Activated CD4-positive, alpha-beta T cell treated with anti-CD3 and anti-CD28 coated beads, Interleukin-2, amount 50 U/mL, for 16 hours (primary cell): ENCODE data around the gene USHBP1.

Source experiments
- DNase-seq: peaks from one replicate; pipeline ENCODE4 v3.0.0-alpha.2; 2020

Gene USHBP1

DNA sequence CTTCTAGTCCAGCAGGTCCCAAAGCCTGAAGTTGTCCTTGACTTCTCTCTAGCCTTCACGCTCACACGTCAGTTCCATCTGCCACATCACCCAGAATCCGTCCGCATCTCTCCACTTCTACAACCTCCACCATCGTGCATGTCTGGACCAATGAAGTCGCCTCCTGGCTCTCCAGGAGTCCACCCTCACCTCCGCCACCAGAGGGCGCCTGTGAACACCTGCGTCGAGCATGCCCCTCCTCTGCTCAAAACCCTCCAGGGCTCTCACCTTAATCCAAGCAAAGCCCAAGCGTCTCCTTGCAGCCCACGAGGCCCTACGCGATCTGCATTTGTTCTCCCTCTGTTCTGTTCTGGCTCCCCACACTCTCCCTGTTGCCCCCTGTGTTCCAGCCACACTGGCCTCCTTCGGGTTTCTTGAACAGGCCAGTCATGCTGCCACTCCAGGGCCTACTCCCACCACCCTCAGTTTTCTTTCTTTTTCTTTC, 3.7 kb downstream of the USHBP1 start:
- peak; percentile 92 for DNase-seq

DNA sequence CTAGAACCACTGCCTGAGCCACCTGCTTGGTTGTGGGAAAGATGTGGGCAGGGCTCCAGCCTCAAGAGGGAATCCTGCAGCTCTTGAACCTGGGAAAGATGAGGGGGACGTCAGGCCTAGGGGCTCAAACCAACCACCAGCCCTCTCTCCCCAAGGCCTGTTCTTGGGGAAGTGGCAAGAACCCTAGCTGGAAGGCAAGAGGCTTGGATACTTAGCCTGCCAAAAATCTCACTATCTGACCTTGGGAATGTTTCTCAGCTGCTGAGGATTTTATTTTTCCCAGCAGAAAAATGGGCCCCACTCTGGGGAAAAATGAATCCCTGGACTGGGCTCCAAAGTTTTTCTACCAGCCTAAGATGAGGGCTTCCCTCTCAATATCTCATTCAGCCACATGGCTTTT, 4.6 kb downstream of the USHBP1 start:
- DNase-seq = no peak

DNA sequence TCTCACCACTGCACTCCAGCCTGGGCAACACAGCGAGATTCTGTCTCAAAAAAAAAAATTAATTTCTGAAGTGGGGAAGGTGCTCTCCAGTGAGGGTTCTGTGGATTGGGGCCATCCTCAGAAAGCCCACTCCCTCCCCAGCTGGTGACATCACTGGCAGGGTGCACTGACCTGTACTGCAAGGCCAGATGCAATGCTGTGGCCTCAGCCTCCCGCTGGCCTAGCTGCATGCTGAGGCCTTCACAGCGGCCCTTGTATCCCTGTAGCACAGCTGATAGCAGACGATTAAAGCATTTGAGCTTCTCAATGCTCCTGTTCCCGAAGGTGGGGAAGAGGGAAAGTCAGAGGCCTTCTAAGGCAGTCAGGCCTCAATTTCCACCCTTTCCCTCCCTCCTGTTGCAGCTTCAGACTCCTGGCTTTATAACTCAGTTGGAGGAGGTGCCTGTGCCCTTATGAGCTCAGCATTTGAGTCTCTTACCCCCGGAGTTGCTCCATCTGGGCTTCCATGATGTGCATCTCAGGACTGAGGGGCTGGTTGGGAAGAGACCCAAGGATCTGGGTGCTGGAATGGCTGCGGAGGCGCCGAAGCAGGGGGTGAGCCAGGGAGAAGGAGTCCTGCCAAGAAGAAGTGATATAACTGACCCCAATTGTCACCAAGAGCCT, 5.3 kb downstream of the USHBP1 start:
- DNase-seq = no peak

DNA sequence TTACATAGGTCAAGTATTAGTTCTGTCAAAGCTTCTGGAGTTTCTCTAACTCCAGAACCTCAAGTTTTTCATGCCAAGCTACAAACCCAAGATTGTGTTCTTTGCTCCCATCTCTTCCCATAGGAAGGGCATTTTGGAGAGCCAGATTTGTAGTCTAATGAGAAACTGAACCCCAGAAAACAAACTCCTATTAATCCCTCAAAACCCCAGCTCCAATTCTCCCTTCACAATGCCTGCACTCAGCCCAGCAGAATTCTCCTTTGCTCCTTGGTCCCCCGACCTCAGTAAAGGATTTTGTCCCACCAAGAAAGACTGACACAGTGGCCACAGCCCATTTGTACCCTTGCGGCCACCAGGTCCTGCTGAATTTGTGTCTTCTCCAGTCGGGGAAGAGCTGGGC, 8.4 kb downstream of the USHBP1 start:
- no peak for DNase-seq

DNA sequence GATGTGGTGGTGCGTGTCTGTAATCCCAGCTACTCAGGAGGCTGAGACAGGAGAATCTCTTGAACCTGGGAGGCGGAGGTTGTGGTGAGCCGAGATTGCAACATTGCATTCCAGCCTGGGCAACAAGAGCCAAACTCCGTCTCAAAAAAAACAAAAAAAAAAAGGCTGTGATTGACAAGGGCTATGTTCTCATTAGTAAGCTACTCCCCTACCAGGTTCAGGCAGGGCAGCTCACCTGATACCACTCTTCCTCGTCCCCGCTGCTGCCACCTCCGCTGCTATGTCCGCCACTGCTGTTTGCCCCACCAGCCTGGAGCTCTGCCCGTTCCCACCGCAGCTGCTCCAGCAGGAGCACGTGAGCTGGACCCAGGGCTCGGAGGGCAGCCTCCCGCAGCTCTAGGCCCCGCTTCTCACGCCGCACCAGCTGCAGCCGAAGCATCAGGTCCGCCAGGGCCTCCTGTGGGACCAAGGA, 9.4 kb downstream of the USHBP1 start:
- no peak for DNase-seq

DNA sequence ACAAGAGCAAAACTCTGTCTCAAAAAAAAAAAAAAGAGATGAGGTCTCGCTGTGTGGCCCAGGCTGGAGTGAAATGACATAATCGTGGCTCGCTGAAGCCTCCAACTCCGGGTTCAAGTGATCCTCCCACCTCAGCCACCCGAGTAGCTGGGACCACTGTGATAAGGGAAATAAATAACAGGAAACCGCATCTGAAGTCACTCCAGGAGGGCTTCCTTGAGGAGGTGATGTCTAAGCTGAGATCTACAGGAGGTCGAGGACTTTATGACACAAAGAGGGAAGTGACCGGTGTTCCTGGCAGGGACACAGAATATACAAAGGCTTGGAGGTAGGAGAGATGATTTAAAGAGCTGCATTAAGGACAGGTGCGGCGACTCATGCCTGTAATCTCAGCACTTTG, 9.9 kb downstream of the USHBP1 start:
- DNase-seq = no peak

DNA sequence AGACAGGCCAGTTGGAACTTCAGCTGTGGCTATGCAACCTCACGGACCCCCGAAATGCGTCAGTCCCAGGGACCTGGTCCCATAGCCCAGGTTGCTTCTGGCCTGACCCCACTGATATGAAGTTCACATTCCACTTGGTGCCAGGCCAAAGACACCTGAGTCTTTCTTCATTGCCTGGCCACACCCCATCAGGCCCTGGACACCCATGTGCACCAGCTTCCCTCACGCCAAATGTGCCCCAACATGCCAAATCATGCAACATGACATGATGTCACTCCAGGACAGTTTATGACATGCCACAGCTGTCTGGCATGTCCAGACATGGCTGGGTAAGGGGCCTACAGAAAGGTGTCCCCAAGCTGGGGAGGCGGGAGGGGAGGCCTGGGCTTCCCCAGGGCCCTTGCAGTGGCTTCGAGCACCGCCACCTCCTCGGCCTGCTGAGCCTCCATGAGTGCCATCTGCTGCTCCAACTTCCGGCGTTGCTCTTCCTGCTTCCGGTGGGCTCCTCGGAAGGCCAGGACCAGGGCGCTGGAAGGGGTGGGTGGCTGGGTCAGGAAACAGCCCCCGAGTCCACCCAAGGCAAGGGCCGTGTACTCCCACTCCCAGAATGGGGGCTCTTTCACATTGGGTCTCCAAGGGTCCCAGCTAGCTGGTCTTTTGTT, 14.5 kb downstream of the USHBP1 start:
- DNase-seq = no peak

DNA sequence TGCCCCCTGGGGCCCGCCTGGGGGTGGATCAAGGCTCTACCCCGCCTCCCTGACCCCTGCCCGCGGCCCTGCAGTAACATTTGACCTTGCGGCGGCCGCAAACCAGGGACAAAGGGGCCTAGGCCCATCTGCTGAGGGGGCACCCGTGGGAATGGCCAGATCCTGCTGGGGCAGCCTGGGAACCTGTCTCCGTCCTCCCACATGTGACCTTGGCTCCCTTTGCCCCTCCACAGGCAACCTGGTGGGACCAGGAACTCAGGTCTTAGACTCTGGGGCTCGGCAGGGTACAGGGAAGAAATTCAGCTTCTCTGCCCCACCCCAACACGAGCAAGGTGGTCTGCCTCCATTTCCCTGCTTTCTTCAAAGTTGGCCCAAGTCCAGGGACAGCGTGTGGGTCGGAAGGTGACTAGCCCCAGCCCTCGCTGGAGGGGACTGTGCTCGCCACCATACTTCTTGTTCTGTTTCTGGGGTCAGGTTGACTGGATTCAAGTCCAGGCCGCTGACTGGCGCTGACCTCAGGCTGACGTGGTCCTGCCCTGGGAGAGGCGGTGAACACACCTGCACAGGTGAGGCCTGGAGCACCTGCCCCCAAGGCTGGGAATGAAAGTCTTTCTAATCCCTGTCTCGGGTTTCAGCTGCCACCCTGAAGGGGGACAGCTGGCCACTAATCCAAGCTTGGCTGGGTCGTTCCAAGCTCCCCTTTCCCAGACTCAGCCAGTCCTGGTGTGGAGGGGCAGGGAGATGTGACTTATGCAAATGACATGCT, 16.4 kb downstream of the USHBP1 start:
- no peak for DNase-seq

DNA sequence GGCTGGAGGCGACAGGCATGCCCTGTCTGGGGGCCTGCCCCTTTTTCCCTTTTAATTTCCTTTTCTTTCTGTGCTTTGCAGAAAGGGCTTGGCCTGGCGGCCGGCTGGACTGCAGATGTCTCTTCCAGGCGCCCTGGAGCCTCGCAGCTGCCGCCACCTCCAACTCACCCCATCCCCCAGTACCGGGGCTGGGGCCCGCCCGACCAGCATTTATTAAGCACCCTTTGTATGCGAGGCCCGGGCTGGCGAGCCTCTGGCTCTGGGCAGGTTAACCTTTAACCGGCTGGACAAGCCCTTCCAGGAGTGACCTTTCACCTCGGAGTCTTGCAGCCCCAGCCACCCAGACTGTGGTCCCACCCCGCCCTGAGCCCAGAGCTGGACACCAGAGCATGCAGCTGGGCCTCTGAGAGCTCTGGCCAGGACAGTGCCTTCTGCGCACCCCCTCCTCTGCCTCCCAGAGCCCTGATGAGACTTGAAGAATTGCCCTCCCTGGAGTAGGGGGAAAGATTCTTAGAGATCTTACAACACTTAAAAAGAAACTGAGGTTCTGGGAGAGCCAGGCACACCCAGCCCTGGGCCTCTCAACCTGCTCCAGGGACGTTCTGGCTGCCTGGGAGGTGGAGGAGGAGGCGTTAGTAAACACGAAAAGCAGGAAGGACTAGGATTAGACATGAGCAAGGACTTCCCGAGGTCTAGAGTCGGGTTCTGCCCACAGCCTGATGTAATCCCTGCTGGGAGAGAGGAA, 17.7 kb downstream of the USHBP1 start:
- DNase-seq = no peak

DNA sequence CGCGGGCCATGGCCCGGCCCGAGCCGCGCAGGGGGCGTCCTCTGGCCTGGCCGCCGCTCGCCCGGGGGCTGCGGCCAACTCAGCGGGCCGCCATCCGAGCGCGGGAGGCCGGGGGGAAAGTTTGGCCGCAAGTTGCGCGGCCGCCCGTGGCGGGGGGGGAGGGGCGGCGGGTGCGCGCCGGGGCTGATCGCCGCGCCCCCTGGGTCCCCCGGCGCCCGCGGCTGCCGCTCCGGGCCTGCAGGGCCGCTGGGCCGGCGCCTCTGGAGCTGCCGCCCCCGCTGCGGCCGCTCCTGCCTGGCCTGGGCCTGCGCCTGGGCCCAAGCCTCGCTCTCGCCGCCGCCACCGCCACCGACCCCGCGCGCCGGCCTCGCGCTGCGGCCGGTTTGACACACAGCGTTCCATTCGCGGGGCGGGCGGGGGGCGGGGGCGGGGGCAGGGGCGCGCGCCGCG, 19.0 kb downstream of the USHBP1 start, which contains the start of gene NR2F6:
Gene NR2F6, minus strand, starts transcription at position 385 of the 450 bp plus-strand sequence. CDS start 699 bp downstream, outside the sequence.
- no peak for DNase-seq

DNA sequence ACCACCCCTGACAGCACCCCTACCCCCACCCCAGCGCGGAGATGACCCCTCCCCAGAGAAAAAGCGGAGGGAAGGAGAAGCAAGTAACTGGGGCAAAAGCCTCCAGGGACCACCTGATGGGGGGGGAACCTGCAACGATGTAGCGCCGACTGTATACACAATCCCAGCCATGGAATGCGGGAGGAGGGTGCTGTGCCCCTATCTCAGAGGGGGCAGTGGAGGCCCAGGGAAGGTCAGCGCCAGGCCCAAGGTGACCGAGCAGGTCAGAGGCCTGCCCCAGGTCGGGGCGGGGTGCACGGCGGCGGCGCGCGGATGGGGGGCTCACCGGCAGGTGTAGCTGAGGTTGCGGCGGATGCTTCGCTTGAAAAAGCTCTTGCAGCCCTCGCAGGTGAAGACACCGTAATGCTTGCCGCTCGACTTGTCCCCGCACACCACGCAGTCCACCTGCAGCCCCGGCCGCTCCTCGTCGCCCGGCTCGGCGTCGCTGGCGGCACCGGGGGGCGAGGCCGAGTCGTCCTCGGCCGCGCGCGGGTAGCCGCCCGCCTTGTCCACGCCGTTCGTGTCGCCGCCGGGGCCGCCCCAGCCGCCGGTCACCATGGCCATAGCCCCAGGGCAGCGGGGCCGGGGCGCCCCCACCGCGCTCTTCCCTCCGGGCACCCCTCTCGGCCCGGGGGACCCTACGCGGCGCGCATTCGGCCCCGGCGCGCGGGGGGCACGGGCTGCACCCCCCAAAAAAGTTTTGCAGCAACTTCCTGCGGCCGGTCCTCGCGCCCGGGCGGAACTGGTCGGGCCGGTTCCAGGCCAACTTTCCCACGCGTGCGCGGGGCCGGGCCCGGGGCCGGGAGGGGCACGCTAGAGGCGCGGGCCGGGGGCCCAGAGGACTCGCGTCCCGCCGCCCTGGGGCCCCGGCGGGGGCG, 19.7 kb downstream of the USHBP1 start:
- no peak for DNase-seq

DNA sequence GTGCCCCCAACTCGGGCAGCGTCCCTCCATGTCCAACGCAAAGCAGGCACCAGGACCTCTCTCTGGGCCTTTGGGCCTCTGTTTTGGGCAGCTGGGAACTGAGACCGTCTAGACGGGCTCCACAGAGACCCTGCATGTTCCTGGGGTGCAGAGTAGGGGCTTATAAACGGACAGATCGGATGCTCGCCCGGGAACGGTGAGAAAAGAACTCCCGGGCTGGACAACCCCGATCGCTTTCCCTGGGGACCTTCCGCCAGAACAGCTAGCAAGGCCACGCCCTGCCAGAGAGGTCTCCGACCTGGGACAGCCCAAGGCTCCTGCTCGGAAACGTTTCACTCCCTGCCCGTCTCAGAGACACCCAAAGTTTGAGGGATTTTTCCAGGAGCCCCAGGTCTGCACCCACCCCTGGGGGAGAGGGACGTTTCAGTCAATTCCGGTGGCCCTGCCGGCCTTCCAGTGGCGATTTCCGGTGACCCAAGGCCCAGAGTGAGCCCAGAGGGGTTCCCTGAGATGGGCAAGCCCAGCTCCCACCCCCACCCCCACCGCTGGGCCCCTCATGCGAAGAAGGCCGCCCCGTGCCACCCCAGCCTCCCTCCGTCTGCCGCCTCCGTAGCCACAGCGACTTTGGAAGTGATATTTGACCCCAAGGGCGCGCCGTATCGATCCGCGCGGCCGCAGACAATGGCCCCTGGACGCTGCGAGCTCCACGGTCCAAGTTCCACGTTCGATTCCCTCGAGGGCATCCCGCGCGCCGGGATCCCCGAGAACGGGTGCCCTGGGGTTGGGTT, 20.5 kb downstream of the USHBP1 start:
- no peak for DNase-seq

DNA sequence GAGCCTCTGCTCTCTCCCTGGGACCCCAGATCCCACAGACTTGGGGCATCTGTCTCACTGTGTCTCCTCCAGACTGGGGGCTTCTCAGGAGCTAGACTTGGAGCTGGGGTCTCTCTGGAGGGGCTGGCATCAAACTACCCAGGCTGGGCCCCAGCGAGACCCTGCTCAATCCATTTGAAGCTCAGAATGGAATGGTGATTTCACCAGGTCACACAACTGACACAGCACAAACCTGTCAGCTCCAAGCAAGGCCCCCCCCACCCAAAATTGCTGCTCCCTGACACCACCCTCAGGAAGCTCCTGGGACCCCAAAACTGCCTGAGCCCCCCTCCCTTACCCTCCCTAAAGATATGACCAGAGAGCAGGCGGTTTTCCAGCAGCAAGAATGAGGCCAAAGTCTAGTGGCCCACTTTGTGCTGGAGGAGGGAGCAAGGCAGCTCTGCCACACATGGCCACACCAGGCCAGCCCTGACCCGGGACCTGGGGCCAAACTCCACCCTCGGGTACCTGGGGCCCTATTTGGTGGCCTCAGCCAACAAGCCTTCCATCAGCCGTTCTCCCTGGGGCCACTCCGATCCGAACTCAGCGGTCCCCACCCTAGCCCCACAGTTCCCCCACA, 21.2 kb downstream of the USHBP1 start:
- no peak for DNase-seq

DNA sequence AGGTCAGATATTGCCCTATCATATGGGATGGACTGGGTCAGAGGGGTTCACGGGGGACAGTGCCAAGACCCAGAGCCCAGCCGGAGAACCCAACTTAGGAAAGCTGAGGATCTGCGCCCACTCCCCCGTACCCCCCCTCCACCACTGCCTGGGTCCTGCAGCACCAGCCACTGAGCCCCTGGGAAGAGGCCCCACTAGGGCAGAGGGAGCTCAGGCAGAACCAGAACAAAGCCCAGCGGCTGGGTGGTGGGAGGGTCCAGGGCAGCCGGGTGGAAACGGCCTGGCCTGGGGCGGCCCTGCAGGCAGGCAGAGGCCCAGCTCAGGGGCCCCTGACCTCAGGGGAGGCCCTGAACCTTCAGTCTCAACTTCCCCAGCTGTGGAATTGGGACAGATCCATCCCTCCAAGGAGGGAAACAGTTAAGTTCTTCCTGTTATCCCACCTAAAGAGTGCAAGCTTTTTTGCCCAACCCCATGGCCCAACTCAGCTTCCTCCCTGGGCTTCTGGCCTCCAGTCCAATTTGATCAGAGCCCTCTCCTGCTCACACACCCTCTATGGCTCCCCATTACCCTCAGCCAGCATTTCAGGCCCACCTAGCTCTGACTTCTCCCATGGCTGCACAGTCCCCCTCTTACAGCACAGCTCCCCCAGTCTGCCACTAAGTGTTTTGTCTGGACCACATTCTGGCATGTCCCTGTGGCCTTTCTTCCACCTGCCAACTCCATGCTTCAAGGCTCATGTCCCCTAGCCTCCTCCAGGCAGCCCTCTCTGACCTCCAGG, 21.9 kb downstream of the USHBP1 start:
- no peak for DNase-seq

DNA sequence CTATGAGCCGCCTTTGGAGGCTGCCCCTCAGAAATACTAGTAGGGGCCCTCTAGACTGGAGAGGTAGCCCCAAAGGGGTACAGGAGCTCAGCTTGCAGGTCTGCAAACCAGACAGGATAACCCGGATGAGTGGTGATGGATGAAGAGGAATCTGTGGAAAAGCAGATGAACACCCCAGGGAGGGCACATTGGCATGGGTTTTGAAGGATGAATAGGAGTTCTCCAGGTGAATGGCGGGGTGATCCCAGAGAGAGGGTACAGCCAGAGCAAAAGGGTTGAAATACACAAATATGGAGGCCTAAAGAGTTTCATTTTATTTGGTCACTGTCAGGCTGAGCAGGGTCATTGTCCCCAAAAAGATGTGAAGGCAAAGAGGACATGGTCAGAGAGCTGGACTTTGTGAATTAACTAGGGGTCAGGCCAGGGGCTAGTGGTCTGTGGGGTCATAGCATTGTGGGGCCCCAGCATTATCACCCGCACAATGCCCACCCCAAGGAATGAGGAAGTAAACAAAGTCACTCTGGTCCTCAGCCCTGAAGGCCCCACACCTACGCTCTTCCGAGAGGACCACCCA, 23.6 kb downstream of the USHBP1 start:
- no peak for DNase-seq

DNA sequence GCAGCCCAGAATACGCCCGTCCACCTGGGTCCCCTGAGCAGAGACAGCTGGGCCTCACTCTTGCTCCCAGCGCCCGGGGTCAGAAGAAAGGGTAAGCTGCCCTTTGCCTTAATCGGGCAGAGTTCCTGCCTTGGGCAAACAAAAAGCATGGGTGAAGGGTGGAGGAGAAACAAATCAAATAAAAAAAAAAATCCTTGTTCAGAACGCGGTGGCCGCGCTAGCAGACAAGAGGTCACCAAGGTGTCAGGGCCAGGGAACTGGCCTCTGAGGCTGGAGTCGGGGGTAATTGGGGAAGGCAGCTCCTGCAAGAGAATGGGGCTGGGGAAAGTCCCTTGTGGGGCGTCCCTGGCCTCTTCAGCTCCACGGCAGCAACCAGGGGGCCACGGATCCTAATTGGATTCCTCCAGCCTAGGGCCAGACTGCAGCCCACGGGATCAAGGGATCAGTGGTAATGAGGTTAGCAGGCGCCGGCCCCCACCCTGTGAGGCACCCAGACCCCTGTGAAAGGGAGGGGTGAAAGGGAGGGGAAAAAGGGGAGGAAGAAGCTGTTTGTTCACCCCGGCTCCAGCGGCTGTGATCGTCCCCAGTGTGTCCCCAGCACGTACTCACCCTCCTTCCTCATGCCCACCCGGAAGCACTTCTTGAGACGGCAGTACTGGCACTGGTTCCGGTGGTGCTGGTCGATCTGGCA, 24.3 kb downstream of the USHBP1 start:
- DNase-seq = no peak

DNA sequence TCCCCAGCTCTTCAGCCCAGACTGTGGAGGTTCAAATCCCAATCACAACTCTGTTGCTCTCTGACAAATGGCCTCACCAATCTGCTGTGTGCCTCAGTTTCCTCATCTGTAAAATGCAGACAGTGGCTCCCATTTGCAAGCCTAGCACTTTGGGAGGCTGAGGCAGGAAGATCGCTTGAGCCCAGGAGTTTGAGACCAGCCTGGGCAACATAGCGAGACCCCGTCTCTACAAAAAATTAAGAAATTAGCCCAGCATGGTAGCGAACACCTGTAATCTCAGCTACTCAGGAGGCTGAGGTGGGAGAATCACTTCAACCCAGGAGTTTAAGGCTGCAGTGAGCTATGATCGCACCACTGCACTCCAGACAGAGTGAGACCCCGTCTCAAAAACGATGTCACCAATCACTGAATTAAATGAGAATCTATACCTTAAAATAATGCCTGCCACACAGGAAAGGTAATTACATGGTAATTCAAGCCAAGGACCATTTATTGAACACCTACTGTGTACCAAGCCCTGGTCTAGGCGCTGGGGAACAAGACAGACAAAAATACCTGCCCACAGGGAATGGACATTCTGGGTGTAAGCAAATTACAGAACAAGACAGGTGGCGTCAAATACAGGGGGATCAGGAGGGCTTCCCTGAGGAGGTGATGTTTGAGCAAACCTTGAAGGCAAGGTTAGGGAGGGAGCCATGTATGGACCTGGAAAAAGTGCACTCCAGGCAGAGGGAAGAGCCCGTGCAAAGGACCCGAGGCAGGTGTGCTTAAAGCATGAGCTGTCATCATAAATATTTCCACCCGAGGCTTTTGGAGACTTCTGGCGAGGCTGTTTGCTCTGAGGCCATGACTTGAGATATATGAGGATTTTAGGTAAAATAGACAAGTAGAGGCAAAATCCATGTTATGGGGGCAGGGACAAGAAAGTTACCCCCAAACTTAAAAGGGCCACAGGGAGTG, 26.5 kb downstream of the USHBP1 start:
- no peak for DNase-seq
